Smooth muscle cell of the brain vasculature (primary cell): ENCODE data around the gene POLH.
"Not testable (repeated sequence)": the region's sequence is repeated elsewhere in the genome, so short reads cannot be mapped to it uniquely, and the experiment has no call there.

Experiments
- DNase-seq: peaks from one replicate; pipeline ENCODE4 v3.0.0-alpha.2; 2012; ENCODE audit warnings: low read depth, low spot score

Gene POLH

GRCh38 chr6:43575772-43576551, at the start of gene POLH, which contains the start of gene XPO5:
POLH (plus strand) TSS chr6:43576185; CDS start chr6:43582320, 6,135 bp downstream.
XPO5 (minus strand) TSS chr6:43576038; CDS start chr6:43575864, 174 bp downstream.
- peak; percentile 72 for DNase-seq

DNA sequence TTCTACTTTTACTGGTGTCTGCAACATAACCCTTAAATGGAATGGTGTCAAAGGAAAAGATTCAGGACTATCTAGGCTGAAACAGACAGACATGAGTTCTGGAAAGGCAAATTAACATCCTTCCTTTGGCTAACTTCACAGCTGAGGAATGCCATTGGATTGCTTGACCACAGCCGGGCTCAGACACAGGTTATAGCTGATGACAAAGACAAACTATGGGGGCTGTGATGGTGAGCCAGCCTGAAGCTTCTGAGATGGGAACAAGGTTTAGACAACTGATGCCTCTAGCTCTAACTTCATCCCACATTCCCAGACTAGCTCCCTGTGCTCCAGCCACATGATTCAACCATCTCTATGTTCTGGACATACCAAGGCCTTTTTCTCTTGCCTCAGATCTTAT, 43.8 kb upstream of the POLH start:
- no peak for DNase-seq

- DNase-seq = not testable (repeated sequence)
Observed at GRCh38 chr6:43538986-43539385, 37.0 kb upstream of the POLH start.

GRCh38 chr6:43539409-43539808, 36.6 kb upstream of the POLH start:
- not testable (repeated sequence) for DNase-seq

DNA sequence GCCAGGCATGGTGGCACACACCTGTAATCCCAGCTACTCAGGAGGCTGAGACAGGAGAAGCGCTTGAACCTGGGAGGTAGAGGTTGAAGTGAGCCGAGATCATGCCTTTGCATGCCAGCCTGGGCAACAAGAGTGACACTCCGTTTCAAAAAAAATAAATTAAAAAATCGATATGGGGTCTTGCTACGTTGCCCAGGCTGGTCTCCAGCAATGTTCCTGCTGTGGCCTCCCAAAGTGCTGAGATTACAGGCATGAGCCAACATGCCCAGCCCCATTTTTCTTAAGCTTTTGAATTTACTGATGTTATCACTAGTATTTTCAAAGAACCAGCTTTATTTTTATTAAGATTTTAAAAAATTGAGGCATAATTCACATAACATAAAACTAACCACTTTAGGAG, 35.5 kb upstream of the POLH start:
- DNase-seq = no peak

DNA sequence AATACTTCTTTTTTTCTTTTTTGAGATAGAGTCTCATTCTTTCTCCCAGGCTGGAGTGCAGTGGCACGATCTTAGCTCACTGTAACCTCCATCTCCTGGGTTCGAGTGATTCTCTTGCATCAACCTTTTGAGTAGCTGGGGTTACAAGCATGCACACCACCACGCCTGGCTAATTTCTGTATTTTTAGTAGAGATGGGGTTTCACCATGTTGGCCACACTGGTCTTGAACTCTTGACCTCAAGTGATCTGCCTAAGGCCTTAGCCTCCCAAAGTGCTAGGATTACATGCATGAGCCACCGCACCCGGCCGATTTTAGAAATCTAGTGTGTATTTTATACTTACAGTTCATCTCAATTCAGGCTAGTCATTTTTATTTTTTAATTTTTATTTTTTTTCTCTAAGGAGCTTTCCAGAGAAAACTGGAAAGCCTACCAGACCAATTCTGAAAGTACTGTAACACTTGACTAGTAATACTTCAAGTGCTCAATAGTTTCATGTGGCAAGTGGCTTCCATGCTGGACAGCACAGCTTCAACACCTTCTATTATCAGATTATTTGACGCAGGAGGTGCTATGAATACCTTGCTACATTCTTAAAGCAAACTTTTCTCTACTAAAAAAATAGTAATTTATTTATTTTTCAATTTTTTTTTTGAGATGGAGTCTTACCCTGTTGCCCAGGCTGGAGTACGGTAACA, 34.1 kb upstream of the POLH start:
- no peak for DNase-seq

DNA sequence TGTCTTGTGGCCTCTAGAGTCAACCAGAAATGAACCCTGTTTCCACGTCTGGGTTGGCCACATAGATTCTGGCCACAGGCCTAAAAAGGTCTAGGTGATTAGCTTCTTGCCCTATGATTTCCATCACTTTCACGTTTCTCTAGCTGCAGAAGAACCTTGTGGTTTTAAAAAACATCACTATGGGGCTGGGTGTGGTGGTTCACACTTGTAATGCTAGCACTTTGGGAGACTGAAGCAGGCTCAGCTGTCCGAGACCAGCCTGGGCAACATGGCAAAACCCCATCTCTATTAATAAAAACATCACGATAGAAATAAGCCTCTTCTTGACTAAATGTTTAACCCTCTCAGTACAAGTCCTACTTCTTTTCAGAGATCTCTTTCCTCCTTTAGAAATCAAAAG, 31.5 kb upstream of the POLH start:
- DNase-seq = no peak

- no peak for DNase-seq
Observed at GRCh38 chr6:43547222-43547621, 28.8 kb upstream of the POLH start.

- not testable (repeated sequence) for DNase-seq
Observed at GRCh38 chr6:43557620-43558019, 18.4 kb upstream of the POLH start.

DNA sequence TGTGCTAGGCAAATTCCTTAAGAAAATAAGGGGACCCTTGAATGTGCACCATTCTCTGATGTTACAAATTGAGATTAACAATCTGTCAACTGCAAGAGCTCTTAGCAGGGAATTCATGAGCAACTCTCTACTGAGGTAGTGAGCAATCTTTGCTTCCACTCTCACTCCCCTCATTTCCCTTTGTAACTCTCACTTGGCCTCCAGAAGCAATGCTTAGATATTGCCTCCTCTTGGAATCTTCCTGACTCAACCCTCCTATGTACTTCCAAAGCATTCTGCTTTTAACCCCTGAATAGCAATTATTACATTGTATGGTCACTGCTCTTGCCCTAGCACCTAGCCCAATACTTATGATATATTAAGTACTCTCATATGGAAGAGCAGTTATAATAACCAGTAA, 16.7 kb upstream of the POLH start:
- no peak for DNase-seq

DNA sequence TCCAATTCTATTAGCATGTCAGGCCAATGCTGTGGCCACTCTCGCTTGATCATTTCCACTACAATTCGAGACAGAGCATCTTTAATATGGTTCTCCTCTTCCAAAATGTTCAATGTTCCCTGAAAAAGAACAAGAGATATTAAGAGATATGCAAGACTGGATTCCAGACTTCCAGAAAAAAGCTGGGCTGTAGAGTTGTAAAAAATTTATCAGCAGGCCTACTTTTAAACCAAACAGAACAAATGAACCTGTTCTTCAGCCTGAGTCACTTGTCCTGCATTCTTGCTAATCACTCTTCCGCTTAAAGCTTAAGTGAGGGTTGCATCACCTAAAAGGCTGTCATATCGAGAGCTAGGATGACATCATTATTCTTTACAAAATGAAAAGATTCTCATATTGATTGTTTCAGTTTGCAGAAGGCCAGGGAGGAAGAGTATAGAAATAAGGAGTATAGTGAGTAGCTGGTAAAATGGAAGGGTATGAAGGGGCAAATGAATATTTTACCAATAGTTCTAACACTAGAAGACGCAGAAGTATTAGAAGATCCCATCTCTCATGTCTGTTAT, 5.0 kb upstream of the POLH start:
- no peak for DNase-seq

- no peak for DNase-seq
Observed at GRCh38 chr6:43572015-43572414, 4.0 kb upstream of the POLH start.

- DNase-seq = no peak
Observed at GRCh38 chr6:43575105-43575771, 747 bp upstream of the POLH start.

DNA sequence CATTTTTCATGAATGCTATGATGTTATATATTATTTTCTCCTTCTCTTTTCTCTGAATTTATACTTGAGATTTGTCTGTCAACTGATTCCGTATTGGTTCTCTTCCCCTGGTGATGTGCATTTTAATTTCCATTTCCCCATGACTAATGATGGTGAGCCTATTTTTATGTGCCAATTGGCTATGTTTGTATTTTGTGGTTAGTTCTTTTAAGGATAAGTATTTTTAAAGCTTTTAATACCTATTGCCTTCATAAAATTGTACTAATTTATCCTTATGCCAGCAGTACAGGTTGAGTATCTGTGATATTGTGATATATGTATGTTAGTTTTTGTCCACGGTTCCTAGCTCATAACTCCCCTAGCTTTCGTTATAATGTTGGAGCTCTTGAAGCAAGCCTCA, 2.8 kb downstream of the POLH start:
- DNase-seq = no peak

DNA sequence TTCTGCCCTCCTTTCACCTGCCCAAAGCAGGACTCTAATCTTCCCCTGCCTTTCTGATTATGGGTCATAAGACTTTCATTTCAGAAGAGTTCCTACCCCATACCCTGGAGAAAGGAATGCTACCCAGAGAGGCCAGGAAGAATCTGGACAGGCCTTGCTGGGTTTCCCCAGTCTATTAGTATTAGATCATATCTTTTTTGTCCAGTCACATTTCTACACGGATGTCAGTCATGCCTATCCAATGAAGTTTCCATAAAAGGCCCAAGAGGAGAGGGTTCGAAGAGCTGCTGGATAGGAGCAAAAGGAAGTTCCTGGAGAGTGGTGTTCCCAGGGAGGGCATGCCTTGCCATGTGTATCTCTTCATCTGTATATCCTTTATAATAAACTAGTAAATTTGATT, 3.2 kb downstream of the POLH start:
- DNase-seq = no peak

- DNase-seq = no peak
Observed at GRCh38 chr6:43582911-43583310, 6.9 kb downstream of the POLH start.

DNA sequence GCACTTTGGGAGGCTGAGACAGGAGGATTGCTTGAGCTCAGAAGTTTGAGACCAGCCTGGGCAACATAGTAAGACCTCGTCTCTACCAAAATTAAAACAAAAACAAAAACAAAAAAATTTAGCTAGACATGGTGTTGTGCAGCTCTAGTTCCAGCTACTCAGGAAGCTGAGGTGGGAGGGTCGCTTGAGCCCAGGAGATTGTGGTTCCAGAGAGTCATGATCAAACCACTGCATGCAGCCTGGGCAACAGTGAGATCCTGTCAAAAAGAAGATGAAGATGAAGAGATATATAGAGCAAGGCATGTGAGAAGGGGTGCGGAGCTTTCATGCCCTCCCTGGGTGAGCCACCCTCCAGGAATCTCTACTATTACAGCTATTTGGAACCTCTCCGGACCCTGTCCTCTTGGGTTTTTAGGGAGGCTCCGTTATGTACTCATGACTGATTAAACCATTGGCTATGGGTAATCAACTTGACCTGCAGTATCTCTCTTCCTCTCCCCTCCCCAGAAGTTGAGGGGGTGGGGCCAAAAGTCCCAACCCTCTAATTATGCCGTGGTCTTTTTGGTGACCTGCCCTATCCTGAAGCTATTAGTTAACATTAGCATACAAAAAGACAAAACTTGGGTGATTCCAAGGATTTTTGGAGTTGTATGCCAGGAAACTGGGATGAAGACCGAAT, 9.0 kb downstream of the POLH start:
- no peak for DNase-seq

- DNase-seq = no peak
Observed at GRCh38 chr6:43588194-43588593, 12.2 kb downstream of the POLH start.

GRCh38 chr6:43589564-43589963, 13.6 kb downstream of the POLH start:
- DNase-seq = not testable (repeated sequence)

DNA sequence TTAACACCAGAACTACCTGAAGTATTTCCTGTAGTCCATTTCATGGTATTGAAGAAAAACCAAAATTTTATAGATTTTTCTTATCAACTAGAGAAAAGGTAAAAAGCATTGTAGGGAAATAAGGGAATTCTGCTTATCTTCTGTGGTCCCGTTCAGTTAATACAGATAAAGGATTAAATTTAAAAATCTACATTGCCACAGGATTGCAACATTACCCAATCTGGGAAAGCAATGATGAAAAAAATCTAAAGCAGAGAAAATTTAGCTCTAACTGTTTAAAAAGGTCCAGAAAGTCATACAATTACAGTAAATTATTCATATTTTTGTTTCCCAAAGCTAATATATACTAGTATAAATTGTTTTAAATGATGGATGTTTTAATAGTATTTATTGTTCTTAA, 18.0 kb downstream of the POLH start:
- no peak for DNase-seq

DNA sequence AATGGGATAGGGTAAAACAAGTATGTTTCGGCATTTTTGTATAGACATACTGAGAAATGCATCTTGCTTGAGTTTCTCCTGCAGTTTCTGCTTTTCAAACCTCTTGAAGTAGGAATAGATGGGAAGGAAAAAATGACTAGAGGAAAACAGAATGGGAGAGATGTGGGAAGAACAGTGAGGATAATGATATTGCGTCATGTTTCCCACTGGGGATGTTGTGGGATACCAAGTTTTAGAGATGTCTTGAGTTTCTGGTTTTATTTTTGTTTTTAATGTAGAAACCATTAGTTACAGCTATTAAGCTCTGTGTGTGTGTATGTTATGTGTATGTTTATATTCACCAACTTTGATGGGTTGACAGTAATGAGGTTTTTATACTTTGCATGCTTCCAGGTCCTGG, 24.6 kb downstream of the POLH start:
- no peak for DNase-seq

DNA sequence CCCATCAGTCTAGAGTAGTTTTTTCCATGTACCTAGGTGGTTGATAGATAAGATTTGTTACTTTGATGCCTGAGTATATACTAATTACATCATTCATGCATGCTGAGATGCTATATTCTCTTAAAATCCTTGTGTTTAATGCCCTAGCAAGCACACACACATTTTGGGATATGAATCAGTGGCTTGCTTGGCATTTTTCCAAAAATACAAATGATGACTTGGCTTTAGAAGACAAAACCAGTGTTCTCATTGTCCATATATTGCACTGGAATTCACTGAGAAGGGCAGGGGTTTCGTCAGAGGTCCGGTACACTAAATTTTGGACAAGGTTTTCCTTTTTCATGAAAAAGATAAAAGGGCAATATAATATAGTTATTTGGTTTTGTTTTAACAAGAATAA, 28.2 kb downstream of the POLH start:
- no peak for DNase-seq
